Measurements from ENCODE around the gene TOP1. TPM values are rescaled to one million over a fixed set of nuclear protein-coding genes. Genes with fewer than 3 reads are reported as not detected.

The TOP1 gene
- total and polyA plus RNA-seq, 9 of the 15 experiments (the other 6 are each of a cell fraction or from before 2014, with no cell fraction given), result 26.4 to 127 (median 39.6) TPM

DNA sequence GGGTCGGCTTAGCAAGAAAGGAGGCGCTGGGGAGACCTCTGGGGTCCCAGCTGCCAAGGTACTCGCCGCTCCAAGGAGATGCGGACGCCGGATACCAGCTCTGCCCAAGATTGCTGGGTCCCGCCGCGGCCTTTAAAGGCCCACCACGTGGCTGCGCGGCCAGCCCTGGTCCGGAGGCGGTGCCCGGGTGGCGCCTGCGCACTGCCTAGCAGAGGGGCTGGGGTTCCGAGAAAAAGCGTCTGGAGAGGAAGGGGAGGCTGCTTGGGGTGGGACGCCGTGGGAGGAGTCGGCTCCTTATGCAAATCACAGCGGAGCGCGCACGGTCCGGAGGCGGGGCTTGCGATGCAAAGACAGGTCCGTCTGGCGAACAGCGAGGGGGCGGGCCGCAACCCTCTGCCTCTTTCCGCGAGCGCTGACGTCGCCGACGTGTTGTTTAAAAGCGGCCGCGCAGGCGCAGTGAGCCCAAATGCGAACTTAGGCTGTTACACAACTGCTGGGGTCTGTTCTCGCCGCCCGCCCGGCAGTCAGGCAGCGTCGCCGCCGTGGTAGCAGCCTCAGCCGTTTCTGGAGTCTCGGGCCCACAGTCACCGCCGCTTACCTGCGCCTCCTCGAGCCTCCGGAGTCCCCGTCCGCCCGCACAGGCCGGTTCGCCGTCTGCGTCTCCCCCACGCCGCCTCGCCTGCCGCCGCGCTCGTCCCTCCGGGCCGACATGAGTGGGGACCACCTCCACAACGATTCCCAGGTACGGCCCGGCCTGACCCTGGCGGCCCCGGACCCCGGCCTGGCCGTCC, at the start of gene TOP1 (continued):
- TF ChIP-seq, protein P1, sequence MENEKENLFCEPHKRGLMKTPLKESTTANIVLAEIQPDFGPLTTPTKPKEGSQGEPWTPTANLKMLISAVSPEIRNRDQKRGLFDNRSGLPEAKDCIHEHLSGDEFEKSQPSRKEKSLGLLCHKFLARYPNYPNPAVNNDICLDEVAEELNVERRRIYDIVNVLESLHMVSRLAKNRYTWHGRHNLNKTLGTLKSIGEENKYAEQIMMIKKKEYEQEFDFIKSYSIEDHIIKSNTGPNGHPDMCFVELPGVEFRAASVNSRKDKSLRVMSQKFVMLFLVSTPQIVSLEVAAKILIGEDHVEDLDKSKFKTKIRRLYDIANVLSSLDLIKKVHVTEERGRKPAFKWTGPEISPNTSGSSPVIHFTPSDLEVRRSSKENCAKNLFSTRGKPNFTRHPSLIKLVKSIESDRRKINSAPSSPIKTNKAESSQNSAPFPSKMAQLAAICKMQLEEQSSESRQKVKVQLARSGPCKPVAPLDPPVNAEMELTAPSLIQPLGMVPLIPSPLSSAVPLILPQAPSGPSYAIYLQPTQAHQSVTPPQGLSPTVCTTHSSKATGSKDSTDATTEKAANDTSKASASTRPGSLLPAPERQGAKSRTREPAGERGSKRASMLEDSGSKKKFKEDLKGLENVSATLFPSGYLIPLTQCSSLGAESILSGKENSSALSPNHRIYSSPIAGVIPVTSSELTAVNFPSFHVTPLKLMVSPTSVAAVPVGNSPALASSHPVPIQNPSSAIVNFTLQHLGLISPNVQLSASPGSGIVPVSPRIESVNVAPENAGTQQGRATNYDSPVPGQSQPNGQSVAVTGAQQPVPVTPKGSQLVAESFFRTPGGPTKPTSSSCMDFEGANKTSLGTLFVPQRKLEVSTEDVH (IDR thresholded peaks at IDR 0.05; ENCODE audit: low read depth, partially characterized antibody), result no peak
- TF ChIP-seq TAF1 (IDR thresholded peaks at IDR 0.05; ENCODE audit: control insufficient read depth, extremely low read depth, insufficient read depth, low read length, severe bottlenecking) (peak; percentile 96), HNRNPUL1 (IDR thresholded peaks at IDR 0.05; ENCODE audit: low read length) (no peak), DNMT1 (IDR thresholded peaks at IDR 0.05) (no peak), NCOA6 (IDR thresholded peaks at IDR 0.05) (no peak), MEIS2 (IDR thresholded peaks at IDR 0.05; ENCODE audit: partially characterized antibody) (peak; percentile 90), CHD4 (IDR thresholded peaks at IDR 0.05; ENCODE audit: insufficient read depth, insufficient replicate concordance, low read depth, low read length, poor library complexity, severe bottlenecking) (no peak), ZNF232 (CRISPR knock-in tag; IDR thresholded peaks at IDR 0.05) (peak; percentile 49; the same call in 1 of the 2 replicates), FIP1L1 (IDR thresholded peaks at IDR 0.05; ENCODE audit: low read depth, low read length, poor library complexity, severe bottlenecking) (peak; percentile 30), MCM2 (IDR thresholded peaks at IDR 0.05; ENCODE audit: low read depth) (no peak), NCOR1 (IDR thresholded peaks at IDR 0.05) (no peak), HMGN3 (IDR thresholded peaks at IDR 0.05; ENCODE audit: borderline replicate concordance, extremely low read depth, insufficient read length, low read depth, low read length) (peak; percentile 94)
- TF ChIP-seq, protein P2, sequence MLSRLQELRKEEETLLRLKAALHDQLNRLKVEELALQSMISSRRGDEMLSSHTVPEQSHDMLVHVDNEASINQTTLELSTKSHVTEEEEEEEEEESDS (CRISPR knock-in tag; IDR thresholded peaks at IDR 0.05), result no peak
- TF ChIP-seq, protein P3, sequence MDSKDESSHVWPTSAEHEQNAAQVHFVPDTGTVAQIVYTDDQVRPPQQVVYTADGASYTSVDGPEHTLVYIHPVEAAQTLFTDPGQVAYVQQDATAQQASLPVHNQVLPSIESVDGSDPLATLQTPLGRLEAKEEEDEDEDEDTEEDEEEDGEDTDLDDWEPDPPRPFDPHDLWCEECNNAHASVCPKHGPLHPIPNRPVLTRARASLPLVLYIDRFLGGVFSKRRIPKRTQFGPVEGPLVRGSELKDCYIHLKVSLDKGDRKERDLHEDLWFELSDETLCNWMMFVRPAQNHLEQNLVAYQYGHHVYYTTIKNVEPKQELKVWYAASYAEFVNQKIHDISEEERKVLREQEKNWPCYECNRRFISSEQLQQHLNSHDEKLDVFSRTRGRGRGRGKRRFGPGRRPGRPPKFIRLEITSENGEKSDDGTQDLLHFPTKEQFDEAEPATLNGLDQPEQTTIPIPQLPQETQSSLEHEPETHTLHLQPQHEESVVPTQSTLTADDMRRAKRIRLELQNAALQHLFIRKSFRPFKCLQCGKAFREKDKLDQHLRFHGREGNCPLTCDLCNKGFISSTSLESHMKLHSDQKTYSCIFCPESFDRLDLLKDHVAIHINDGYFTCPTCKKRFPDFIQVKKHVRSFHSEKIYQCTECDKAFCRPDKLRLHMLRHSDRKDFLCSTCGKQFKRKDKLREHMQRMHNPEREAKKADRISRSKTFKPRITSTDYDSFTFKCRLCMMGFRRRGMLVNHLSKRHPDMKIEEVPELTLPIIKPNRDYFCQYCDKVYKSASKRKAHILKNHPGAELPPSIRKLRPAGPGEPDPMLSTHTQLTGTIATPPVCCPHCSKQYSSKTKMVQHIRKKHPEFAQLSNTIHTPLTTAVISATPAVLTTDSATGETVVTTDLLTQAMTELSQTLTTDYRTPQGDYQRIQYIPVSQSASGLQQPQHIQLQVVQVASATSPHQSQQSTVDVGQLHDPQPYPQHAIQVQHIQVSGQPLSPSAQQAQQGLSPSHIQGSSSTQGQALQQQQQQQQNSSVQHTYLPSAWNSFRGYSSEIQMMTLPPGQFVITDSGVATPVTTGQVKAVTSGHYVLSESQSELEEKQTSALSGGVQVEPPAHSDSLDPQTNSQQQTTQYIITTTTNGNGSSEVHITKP (IDR thresholded peaks at IDR 0.05; ENCODE audit: partially characterized antibody), result no peak
- TF ChIP-seq, protein P4, sequence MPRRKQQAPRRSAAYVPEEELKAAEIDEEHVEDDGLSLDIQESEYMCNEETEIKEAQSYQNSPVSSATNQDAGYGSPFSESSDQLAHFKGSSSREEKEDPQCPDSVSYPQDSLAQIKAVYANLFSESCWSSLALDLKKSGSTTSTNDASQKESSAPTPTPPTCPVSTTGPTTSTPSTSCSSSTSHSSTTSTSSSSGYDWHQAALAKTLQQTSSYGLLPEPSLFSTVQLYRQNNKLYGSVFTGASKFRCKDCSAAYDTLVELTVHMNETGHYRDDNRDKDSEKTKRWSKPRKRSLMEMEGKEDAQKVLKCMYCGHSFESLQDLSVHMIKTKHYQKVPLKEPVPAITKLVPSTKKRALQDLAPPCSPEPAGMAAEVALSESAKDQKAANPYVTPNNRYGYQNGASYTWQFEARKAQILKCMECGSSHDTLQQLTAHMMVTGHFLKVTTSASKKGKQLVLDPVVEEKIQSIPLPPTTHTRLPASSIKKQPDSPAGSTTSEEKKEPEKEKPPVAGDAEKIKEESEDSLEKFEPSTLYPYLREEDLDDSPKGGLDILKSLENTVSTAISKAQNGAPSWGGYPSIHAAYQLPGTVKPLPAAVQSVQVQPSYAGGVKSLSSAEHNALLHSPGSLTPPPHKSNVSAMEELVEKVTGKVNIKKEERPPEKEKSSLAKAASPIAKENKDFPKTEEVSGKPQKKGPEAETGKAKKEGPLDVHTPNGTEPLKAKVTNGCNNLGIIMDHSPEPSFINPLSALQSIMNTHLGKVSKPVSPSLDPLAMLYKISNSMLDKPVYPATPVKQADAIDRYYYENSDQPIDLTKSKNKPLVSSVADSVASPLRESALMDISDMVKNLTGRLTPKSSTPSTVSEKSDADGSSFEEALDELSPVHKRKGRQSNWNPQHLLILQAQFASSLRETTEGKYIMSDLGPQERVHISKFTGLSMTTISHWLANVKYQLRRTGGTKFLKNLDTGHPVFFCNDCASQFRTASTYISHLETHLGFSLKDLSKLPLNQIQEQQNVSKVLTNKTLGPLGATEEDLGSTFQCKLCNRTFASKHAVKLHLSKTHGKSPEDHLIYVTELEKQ (CRISPR knock-in tag; IDR thresholded peaks at IDR 0.05), result no peak
